Measurements from ENCODE around the gene PUSL1.

PUSL1 gene

GRCh38 chr1:1308756-1309250 lies 406 bp downstream of the PUSL1 start:
- Histone ChIP-seq H3K27me3 (ENCODE audit: insufficient read depth, insufficient read length) (no peaks in the 10 kb centered on the region), H3K9me3 (ENCODE audit: insufficient read depth, low read length) (no peaks in the 10 kb centered on the region), H3K9ac (ENCODE audit: insufficient read length, low read depth) (peak overlapping the region; percentile 90), H3K4me1 (ENCODE audit: insufficient read depth, insufficient read length) (peaks cover 16% of the 10 kb centered on the region), H3K36me3 (ENCODE audit: insufficient read depth, insufficient read length, low read length) (peaks cover 49% of the 10 kb centered on the region), H3K4me3 (ENCODE audit: insufficient read length, low read depth) (peak overlapping the region; percentile 70)
- DNase-seq (ENCODE audit: low read depth, low spot score): no peak
- TF ChIP-seq YY1 (IDR thresholded peaks at IDR 0.05; ENCODE audit: insufficient read depth, insufficient read length) (no peak), SUZ12 (IDR thresholded peaks at IDR 0.05; ENCODE audit: extremely low read depth, insufficient read depth, insufficient read length) (no peak), ZNF274 (IDR thresholded peaks at IDR 0.05; ENCODE audit: low read depth, low read length) (no peak)

GRCh38 chr1:1309251-1310108 lies 1.1 kb downstream of the PUSL1 start:
- Histone ChIP-seq H3K9me3 (ENCODE audit: insufficient read depth, low read length) (no peaks in the 10 kb centered on the region), H3K9ac (ENCODE audit: insufficient read length, low read depth) (peak overlapping the region; percentile 90), H3K27me3 (ENCODE audit: insufficient read depth, insufficient read length) (no peaks in the 10 kb centered on the region), H3K36me3 (ENCODE audit: insufficient read depth, insufficient read length, low read length) (peaks cover 56% of the 10 kb centered on the region), H3K4me3 (ENCODE audit: insufficient read length, low read depth) (peak overlapping the region; percentile 70), H3K4me1 (ENCODE audit: insufficient read depth, insufficient read length) (peaks cover 14% of the 10 kb centered on the region)
- TF ChIP-seq SUZ12 (IDR thresholded peaks at IDR 0.05; ENCODE audit: extremely low read depth, insufficient read depth, insufficient read length) (no peak), YY1 (IDR thresholded peaks at IDR 0.05; ENCODE audit: insufficient read depth, insufficient read length) (no peak), ZNF274 (IDR thresholded peaks at IDR 0.05; ENCODE audit: low read depth, low read length) (no peak)
- no peak for DNase-seq (ENCODE audit: low read depth, low spot score)

GRCh38 chr1:1310109-1310385 lies 1.6 kb downstream of the PUSL1 start:
- Histone ChIP-seq H3K9me3 (ENCODE audit: insufficient read depth, low read length) (no peaks in the 10 kb centered on the region), H3K4me1 (ENCODE audit: insufficient read depth, insufficient read length) (peaks cover 15% of the 10 kb centered on the region), H3K4me3 (ENCODE audit: insufficient read length, low read depth) (no peak overlapping the region), H3K27me3 (ENCODE audit: insufficient read depth, insufficient read length) (no peaks in the 10 kb centered on the region), H3K9ac (ENCODE audit: insufficient read length, low read depth) (peak overlapping the region; percentile 90), H3K36me3 (ENCODE audit: insufficient read depth, insufficient read length, low read length) (peaks cover 61% of the 10 kb centered on the region)
- no peak for TF ChIP-seq SUZ12 (IDR thresholded peaks at IDR 0.05; ENCODE audit: extremely low read depth, insufficient read depth, insufficient read length)
- no peak for TF ChIP-seq ZNF274 (IDR thresholded peaks at IDR 0.05; ENCODE audit: low read depth, low read length)
- no peak for TF ChIP-seq YY1 (IDR thresholded peaks at IDR 0.05; ENCODE audit: insufficient read depth, insufficient read length)
- no peak for DNase-seq (ENCODE audit: low read depth, low spot score)

- no peak for DNase-seq (ENCODE audit: low read depth, low spot score)
- Histone ChIP-seq H3K9me3 (ENCODE audit: insufficient read depth, low read length) (no peaks in the 10 kb centered on the region), H3K27me3 (ENCODE audit: insufficient read depth, insufficient read length) (no peaks in the 10 kb centered on the region), H3K4me1 (ENCODE audit: insufficient read depth, insufficient read length) (peaks cover 18% of the 10 kb centered on the region), H3K9ac (ENCODE audit: insufficient read length, low read depth) (no peak overlapping the region), H3K4me3 (ENCODE audit: insufficient read length, low read depth) (no peak overlapping the region), H3K36me3 (ENCODE audit: insufficient read depth, insufficient read length, low read length) (peaks cover 65% of the 10 kb centered on the region)
- no peak for TF ChIP-seq SUZ12 (IDR thresholded peaks at IDR 0.05; ENCODE audit: extremely low read depth, insufficient read depth, insufficient read length)
- TF ChIP-seq ZNF274 (IDR thresholded peaks at IDR 0.05; ENCODE audit: low read depth, low read length): no peak
- no peak for TF ChIP-seq YY1 (IDR thresholded peaks at IDR 0.05; ENCODE audit: insufficient read depth, insufficient read length)
Observed at GRCh38 chr1:1310476-1311053, 2.2 kb downstream of the PUSL1 start.

DNA sequence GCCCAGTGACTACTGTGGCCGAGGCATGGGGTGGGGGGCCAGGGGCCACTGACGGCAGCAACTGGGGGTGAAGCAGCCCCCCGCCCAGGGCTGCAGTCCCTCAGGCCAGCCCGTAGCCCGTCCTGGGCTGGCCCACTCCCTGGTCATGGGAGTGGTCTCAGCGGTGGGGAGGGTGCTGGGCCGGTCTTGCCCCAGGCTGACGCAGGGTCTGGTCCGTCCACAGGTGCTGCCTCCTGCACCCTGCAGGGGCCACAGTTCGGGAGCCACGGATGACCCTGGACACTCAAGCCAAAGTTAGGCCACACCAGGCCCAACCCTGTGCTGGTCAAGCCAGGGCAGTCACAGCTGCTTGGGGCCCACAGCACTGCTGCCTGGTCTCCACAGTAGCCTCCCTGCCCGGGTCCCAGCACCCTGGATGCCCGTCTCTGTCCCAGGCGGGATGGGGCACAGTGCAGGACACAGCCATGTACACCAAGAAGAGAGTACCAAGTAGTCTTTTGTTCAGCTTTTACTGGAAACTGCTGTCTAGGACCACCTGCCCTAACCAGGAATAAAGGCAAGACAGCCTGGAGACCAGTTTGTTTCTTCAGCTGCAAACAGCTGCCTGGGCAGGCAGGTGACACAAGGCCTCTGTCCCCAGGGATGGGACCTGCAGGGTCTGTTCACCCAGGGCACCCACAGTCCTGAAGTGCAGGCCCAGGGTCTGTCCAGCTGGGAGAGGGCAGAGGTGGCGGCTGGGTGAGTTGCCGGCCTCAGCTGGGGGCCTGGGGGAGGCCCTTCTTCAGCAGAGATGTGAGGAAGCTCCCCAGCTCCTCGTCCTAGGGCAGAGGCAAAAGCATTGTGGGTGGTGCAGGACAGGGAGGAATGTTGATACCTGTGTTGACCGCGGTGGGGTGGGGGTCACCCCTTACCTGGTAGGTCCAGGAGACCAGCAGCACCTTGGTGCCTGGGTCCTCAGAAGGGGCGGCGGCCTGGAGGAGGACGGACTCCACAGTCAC lies 3.0 kb downstream of the PUSL1 start:
- no peak for DNase-seq (ENCODE audit: low read depth, low spot score)
- TF ChIP-seq SUZ12 (IDR thresholded peaks at IDR 0.05; ENCODE audit: extremely low read depth, insufficient read depth, insufficient read length) (no peak), YY1 (IDR thresholded peaks at IDR 0.05; ENCODE audit: insufficient read depth, insufficient read length) (no peak), ZNF274 (IDR thresholded peaks at IDR 0.05; ENCODE audit: low read depth, low read length) (no peak)
- H3K9me3 ChIP-seq (ENCODE audit: insufficient read depth, low read length): no peaks in the 10 kb centered on the region
- H3K36me3 ChIP-seq (ENCODE audit: insufficient read depth, insufficient read length, low read length): peaks cover 70% of the 10 kb centered on the region
- peaks cover 14% of the 10 kb centered on the region for H3K4me1 ChIP-seq (ENCODE audit: insufficient read depth, insufficient read length)
- no peaks in the 10 kb centered on the region for H3K27me3 ChIP-seq (ENCODE audit: insufficient read depth, insufficient read length)
- no peak overlapping the region for H3K9ac ChIP-seq (ENCODE audit: insufficient read length, low read depth)
- H3K4me3 ChIP-seq (ENCODE audit: insufficient read length, low read depth): no peak overlapping the region

DNA sequence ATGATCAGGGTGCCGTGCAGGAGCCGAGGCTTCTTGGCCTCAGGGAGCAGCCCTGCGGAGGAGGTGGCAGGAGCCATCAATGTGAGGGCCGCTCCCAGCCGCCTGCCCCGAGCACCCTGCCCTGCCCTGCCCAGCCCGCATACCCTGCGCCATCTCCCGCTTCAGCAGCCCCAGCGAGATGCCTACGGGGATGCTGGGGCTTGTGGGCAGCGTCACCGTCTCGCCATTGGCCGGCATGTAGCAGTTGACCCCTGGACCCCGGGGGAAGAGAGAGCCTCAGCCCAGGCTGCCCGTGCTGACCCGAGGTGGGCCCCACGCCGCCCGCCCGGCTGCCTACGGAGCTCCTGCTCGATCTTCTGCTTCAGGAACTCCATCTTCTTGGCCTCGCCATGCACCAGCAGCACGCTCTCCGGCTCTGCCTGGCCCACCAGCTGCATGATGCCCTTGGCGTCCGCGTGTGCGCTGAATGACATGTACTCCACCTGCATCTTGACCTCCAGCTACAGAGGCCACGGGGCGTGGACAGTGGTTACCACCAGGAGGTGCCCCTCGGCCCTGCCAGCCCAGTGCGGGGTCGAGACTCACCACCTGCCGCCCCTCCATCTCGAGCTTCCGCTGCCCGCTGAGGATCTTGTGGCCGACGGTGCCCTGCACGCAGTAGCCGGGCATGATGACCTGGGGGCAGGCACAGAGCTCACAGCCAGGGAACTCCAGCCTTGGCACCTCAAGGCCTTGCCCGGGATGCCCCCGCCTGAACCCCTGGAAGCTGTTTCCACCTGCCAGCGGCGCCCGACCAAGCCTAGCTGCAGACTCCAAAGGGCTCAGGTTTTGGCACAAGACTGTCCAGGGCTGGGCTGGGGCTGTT lies 4.3 kb downstream of the PUSL1 start:
- TF ChIP-seq ZNF274 (IDR thresholded peaks at IDR 0.05; ENCODE audit: low read depth, low read length) (no peak), SUZ12 (IDR thresholded peaks at IDR 0.05; ENCODE audit: extremely low read depth, insufficient read depth, insufficient read length) (no peak), YY1 (IDR thresholded peaks at IDR 0.05; ENCODE audit: insufficient read depth, insufficient read length) (no peak)
- Histone ChIP-seq H3K9me3 (ENCODE audit: insufficient read depth, low read length) (no peaks in the 10 kb centered on the region), H3K36me3 (ENCODE audit: insufficient read depth, insufficient read length, low read length) (peaks cover 71% of the 10 kb centered on the region), H3K27me3 (ENCODE audit: insufficient read depth, insufficient read length) (no peaks in the 10 kb centered on the region), H3K9ac (ENCODE audit: insufficient read length, low read depth) (peak overlapping the region; percentile 21), H3K4me1 (ENCODE audit: insufficient read depth, insufficient read length) (peaks cover 12% of the 10 kb centered on the region), H3K4me3 (ENCODE audit: insufficient read length, low read depth) (no peak overlapping the region)
- no peak for DNase-seq (ENCODE audit: low read depth, low spot score)
